Hematopoietic multipotent progenitor cell treated with erythropoietin and hydrocortisone succinate and interleukin-3 and kit ligand, for 6 days (in vitro differentiated cells): Measurements from ENCODE around the gene DNAH1.
"Not testable (repeated sequence)": the region's sequence is repeated elsewhere in the genome, so short reads cannot be mapped to it uniquely, and the experiment has no call there.

ENCODE experiments used
- DNase-seq: peaks from one replicate; pipeline ENCODE4 v3.0.0-alpha.2; 2015

DNAH1 gene

GRCh38 chr3:52315977-52316764 lies at the start of gene DNAH1:
Gene DNAH1 (plus strand): TSS chr3:52316319. CDS start chr3:52322443, 6,124 bp downstream.
- no peak for DNase-seq

- DNase-seq, result no peak
These were observed 48.1 kb upstream of the DNAH1 start for GRCh38 chr3:52268036-52268435.

- DNase-seq, result no peak
These were observed 46.3 kb upstream of the DNAH1 start for GRCh38 chr3:52269776-52270175.

GRCh38 chr3:52270252-52270754 lies 45.8 kb upstream of the DNAH1 start:
- no peak for DNase-seq

GRCh38 chr3:52272172-52272571 lies 43.9 kb upstream of the DNAH1 start:
- not testable (repeated sequence) for DNase-seq

- DNase-seq, result no peak
These were observed 43.3 kb upstream of the DNAH1 start for GRCh38 chr3:52272831-52273230.

- not testable (repeated sequence) for DNase-seq
These were observed 41.3 kb upstream of the DNAH1 start for GRCh38 chr3:52274781-52275180.

GRCh38 chr3:52277071-52277964 lies 38.8 kb upstream of the DNAH1 start:
- peak; percentile 88 for DNase-seq

GRCh38 chr3:52277972-52278509 lies 38.1 kb upstream of the DNAH1 start:
- peak; percentile 75 for DNase-seq

GRCh38 chr3:52278510-52279069 lies 37.5 kb upstream of the DNAH1 start, which contains the start of gene WDR82:
Gene WDR82 (minus strand): TSS chr3:52278649. CDS start chr3:52278361, 288 bp downstream.
- peak; percentile 95 for DNase-seq

- DNase-seq, result no peak
These were observed 36.5 kb upstream of the DNAH1 start for GRCh38 chr3:52279596-52279995.

- peak; percentile 65 for DNase-seq
These were observed 36.1 kb upstream of the DNAH1 start for GRCh38 chr3:52280050-52280461.

GRCh38 chr3:52281981-52282801 lies 33.9 kb upstream of the DNAH1 start:
- peak; percentile 37 for DNase-seq

- no peak for DNase-seq
These were observed 32.8 kb upstream of the DNAH1 start for GRCh38 chr3:52283306-52283705.

GRCh38 chr3:52284051-52284450 lies 32.1 kb upstream of the DNAH1 start:
- DNase-seq, result not testable (repeated sequence)

- no peak for DNase-seq
These were observed 29.4 kb upstream of the DNAH1 start for GRCh38 chr3:52286777-52287110.

- DNase-seq, result no peak
These were observed 27.4 kb upstream of the DNAH1 start for GRCh38 chr3:52288674-52289073.

GRCh38 chr3:52289338-52289746 lies 26.8 kb upstream of the DNAH1 start:
- peak; percentile 80 for DNase-seq

- no peak for DNase-seq
These were observed 26.1 kb upstream of the DNAH1 start for GRCh38 chr3:52289747-52290595.

GRCh38 chr3:52290596-52291507 lies 25.3 kb upstream of the DNAH1 start:
- DNase-seq, result no peak
